Omental fat pad (tissue), 4 donors: ENCODE results near the gene KCNC1. TPM values are rescaled to one million over a fixed set of nuclear protein-coding genes. Genes with fewer than 3 reads are reported as not detected.

Source experiments
- ATAC-seq: fragments of 150-250 bp; one replicate; pipeline ENCODE4 v1.9.1; 2016; ENCODE audit warnings: mild to moderate bottlenecking, moderate library complexity; ENCODE audit not compliant: low FRiP score
- DNase-seq: peaks from one replicate; pipeline ENCODE4 v3.0.0-alpha.2; 2019; ENCODE audit warnings: low spot score
- CTCF ChIP-seq, 3 donors: fragments of 450-650 bp; IDR thresholded peaks; one replicate each; pipeline ENCODE4 v1.5.1; 2016 to 2017; ENCODE audit warnings: antibody characterized with exemption in 3 of 3, mild to moderate bottlenecking in 3 of 3, moderate library complexity in 2 of 3
- total RNA-seq, 4 donors: library from RNA; depleted of rRNA; stranded (reverse); fragments of >200 nt; gene quantifications; one replicate each; pipeline ENCODE4 v1.1.0, GENCODE V29; 2016

KCNC1 gene
- total RNA-seq, 4 donors from 2014 or later = not detected

- ATAC-seq = no peak
- TF ChIP-seq CTCF (IDR thresholded peaks at IDR 0.05) = no peak
- no peak for DNase-seq
These were observed 19.7 kb upstream of the KCNC1 start for GRCh38 chr11:17714870-17715269.

GRCh38 chr11:17716807-17717206 lies 17.8 kb upstream of the KCNC1 start:
- DNase-seq (no peak), ATAC-seq (no peak)
- no peak for TF ChIP-seq CTCF (IDR thresholded peaks at IDR 0.05)

GRCh38 chr11:17718015-17718414 lies 16.6 kb upstream of the KCNC1 start:
- ATAC-seq (no peak), DNase-seq (no peak)
- no peak for TF ChIP-seq CTCF (IDR thresholded peaks at IDR 0.05)

DNA sequence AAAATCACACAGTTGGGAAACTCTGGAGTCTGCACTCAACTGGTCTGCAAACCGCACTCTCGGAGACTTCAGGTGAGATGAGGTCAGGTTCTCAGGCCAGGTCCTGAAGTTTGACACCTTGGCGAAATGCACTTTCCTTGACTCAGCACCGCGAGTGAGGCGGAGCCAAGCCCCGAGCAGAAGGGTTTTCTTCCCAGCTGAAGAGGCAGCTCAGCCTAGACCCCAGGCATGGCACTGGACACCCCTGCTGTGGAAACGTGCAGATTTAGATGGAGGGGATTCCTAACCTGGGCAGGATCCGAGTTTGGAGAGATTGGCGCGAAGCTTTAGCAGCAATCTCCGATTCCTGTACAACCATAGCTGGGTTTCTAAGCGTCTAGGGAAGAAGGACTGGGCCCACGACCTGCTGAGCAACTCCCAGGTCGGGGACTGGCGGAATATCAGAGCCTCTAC lies 16.0 kb upstream of the KCNC1 start:
- ATAC-seq = no peak
- DNase-seq = no peak
- no peak for TF ChIP-seq CTCF (IDR thresholded peaks at IDR 0.05)

DNA sequence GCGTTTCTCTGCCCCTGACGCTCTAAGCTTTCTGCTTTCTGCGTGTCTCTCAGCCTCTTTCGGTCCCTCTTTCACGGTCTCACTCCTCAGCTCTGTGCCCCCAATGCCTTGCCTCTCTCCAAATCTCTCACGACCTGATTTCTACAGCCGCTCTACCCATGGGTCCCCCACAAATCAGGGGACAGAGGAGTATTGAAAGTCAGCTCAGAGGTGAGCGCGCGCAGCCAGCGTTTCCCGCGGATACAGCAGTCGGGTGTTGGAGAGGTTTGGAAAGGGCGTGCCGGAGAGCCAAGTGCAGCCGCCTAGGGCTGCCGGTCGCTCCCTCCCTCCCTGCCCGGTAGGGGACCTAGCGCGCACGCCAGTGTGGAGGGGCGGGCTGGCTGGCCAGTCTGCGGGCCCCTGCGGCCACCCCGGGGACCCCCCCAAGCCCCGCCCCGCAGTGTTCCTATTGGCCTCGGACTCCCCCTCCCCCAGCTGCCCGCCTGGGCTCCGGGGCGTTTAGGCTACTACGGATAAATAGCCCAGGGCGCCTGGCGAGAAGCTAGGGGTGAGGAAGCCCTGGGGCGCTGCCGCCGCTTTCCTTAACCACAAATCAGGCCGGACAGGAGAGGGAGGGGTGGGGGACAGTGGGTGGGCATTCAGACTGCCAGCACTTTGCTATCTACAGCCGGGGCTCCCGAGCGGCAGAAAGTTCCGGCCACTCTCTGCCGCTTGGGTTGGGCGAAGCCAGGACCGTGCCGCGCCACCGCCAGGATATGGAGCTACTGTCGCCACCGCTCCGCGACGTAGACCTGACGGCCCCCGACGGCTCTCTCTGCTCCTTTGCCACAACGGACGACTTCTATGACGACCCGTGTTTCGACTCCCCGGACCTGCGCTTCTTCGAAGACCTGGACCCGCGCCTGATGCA lies 15.3 kb upstream of the KCNC1 start, which contains the start of gene MYOD1:
Gene MYOD1, plus strand, starts transcription at position 544 of the 910 bp plus-strand sequence. Its CDS starts 212 bp downstream, at position 756.
- ATAC-seq = no peak
- no peak for TF ChIP-seq CTCF (IDR thresholded peaks at IDR 0.05)
- DNase-seq = no peak

DNA sequence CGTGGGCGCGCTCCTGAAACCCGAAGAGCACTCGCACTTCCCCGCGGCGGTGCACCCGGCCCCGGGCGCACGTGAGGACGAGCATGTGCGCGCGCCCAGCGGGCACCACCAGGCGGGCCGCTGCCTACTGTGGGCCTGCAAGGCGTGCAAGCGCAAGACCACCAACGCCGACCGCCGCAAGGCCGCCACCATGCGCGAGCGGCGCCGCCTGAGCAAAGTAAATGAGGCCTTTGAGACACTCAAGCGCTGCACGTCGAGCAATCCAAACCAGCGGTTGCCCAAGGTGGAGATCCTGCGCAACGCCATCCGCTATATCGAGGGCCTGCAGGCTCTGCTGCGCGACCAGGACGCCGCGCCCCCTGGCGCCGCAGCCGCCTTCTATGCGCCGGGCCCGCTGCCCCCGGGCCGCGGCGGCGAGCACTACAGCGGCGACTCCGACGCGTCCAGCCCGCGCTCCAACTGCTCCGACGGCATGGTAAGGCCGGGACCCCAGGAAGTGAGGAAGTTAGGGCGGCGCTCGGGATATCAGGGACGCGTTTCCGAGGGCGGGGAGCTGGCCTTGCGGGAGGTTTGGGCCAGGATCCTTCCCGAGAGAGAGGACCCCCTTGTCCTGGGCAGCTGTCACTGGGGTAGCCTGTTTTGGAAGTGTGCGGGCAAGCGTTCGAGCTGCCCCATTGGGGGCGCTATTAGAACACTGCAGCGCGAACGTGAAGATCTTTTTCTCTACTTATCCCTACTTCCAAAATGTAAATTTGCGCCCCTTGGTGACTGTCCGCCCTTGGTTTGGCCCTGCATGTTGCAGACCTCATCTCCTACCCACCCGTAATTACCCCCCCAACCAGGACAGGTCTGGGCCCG lies 14.4 kb upstream of the KCNC1 start:
- no peak for DNase-seq
- no peak for ATAC-seq
- no peak for TF ChIP-seq CTCF (IDR thresholded peaks at IDR 0.05)
